Right renal pelvis (tissue), 4 donors: Measurements from ENCODE around the gene DNAJB8. TPM values are rescaled to one million over a fixed set of nuclear protein-coding genes. Genes with fewer than 3 reads are reported as not detected.

Source experiments
- DNase-seq, 4 donors: peaks; one replicate each; pipeline ENCODE4 v3.0.0-alpha.2; 2013; ENCODE audit warnings: low read depth in 4 of 4, low spot score in 3 of 4, missing footprints in 1 of 4
- polyA plus RNA-seq, 4 donors: library from polyadenylated mRNA; unstranded; fragments of 120-200 nt; gene quantifications; one replicate each; pipeline ENCODE4 v1.2.1, GENCODE V29; 2013; ENCODE audit not compliant: insufficient read length in 4 of 4

Gene DNAJB8
- polyA plus RNA-seq, 4 donors = not detected

GRCh38 chr3:128429751-128430150 lies 36.9 kb downstream of the DNAJB8 start:
- DNase-seq = no peak

- no peak for DNase-seq
Measured at GRCh38 chr3:128429275-128429674, 37.4 kb downstream of the DNAJB8 start.

DNA sequence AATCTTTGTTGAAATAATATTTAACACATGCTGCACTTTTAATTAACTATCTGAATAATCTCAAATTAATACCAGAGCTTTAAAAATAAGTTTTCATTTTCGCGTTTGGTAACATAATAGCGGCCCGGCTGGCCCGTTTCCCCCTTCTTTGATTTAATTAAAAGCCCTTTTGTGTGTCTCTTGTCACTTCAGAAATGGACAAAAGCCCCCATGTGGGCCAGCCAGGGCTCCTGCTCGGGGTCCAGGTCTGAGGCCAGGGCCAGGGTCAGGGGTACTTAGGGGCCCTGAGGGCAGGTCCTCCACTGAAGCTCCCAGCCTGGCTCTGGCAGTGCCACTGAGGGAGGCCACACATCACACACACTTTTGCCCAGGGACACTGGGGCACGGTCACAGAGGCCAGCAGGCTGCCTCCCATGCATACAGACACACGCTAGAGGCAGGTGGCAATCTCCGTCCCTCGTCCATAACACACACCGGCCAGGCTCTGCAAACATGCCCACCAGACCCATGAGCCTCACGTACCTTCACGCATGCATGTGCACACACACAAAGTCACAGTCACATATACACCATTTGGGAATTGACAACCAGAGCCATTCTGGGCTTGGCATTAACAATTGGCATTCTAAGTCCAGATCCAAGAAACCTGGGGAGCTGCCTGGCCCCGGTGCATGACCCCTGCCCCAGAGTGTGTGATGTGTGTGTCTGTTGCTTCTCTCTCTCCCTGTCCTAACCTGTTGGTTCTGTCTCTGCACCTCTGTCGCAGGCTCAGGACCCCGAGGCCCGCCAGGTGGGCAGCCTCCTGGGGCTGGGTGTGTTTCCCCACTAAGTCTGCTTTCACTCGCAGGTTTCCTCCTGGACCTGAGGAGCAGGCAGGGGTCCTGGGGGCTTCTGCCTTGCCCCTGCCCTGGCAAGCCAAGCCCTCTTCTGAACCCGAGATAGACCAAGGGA lies 38.5 kb downstream of the DNAJB8 start:
- DNase-seq = no peak

- DNase-seq = no peak
Measured at GRCh38 chr3:128427175-128427857, 39.4 kb downstream of the DNAJB8 start.

DNA sequence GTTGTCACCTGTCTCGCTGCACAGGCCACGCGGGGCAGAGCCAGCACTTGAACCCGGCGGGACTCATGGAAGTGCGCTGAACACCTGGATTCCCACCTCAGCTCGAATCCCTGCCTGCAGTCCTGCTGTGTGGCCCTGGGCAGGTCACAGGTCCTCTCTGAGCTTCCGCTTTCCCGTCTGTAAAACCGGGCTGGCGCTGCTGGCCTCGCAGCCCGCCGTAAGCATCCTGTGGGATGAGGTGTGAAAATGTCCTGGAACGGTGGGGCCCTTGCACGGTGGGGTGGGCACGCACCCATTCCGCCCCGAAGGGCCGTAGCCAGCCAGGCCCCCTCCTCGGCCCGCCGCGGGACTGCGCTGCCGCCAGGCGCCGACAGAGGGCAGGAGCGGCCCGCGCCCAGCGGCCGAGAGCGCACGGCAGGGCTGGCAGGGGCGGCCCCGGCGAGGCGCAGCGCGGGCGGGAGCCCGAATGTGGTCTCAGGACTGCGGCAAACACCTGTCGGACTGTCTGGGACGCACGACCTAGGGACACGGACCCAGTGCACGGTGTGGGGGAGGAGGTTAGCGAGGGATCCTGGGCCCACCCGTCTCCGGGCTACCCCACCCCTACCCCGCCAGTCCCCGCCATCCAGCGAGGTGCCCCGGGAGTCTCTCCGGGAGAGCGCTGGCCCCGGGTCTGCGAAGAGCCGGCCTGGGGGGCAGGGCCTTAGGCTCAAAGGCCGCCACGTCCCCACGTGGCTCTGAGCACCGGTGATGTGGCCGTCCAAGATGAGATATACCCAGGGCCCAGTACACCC lies 40.4 kb downstream of the DNAJB8 start:
- DNase-seq = no peak

GRCh38 chr3:128425846-128426127 lies 40.9 kb downstream of the DNAJB8 start:
- no peak for DNase-seq

DNA sequence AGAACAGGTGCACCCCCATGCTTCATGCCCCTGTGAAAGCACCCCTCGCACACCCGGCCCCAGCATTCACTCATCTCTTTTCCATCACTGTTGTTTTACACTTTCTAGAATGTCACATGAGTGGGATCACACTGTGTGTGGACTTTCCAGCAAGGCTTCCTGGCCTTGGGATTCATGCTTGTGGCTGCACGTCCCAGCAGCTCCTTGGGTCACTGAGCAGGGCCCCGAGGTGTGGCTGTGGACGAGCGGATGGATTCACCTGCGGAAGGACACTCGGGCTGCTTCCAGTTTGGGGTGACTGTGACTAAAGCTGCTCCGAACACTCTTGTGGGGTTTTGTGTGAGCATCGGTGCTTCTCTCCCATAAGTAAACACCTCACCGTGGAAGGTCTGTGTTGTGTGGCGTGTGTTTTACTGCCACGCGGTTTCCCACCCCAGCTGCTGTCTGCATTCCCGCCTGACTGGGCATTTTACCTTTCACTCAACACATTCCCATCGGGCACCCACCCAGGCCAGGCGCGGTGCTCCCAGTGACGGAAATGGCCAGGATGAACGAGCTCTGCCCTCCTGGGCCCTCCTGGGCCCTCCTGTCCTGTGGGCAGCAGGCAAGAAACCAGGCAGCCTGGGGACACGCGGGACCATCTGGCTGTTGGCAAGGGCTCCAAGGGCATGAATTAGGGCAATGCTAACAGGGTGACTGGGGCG lies 41.4 kb downstream of the DNAJB8 start:
- no peak for DNase-seq

DNA sequence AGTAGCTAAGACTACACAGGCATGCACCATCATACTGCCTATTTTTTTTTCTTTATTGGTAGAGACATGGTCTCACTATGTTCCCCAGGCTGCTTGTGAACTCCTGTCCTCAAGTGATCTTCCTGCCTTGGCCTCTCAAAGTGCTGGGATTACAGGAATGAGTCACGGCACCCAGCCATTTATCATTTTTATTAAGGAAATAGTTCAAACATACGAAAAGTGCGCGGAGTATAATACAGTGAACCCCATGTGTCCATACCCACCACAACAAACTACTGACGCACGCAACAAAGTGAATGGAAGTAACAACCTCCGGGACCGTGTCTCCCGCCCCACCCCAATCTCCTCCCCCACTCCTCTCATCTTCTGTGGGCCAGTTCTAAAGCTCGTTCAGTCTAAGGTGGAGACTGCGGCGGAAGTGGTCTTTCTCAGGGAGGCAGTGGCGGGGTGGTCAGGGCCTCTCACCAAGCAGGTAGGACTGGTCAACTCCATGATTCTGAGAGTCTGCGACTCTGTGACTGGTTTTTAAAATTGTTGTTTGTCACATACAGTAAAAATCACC lies 42.1 kb downstream of the DNAJB8 start:
- DNase-seq = no peak

GRCh38 chr3:128423525-128424147 lies 43.1 kb downstream of the DNAJB8 start:
- DNase-seq = no peak

DNA sequence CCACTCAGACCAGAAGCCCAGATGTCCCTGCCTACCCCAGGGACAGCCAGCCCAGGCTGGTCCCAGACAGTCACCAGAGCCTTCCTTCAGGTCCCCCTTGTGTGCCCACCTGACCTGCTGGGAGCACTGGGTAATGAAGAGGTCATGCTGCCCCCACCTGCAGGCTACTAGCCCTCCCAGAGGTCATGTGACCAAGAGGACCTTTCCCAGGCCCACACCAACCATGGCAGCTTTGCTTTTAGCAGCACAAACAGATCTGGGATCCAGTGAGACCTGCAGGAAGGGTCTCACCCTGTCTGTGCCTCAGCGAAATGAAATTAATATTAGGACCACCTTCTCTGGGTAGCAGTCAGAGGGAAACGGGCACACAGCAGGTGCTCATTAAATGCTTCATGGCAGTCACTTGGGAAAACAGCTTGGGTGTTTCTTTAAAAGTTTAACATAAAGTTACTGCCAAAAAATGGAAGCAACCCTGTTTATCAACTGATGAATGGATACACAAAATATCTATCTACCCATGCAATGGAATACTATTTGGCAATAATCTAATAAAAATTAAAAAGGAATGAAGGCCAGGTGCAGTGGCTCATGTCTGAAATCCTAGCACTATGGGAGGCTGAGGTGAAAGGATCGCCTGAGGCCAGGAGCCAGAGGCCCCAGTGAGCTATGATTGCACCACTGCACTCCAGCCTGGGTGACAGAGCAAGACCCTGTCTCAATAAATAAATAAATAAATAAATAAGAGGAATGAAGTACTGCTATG lies 43.7 kb downstream of the DNAJB8 start:
- no peak for DNase-seq

- no peak for DNase-seq
Measured at GRCh38 chr3:128421966-128422365, 44.7 kb downstream of the DNAJB8 start.

GRCh38 chr3:128421439-128421836 lies 45.3 kb downstream of the DNAJB8 start:
- no peak for DNase-seq

DNA sequence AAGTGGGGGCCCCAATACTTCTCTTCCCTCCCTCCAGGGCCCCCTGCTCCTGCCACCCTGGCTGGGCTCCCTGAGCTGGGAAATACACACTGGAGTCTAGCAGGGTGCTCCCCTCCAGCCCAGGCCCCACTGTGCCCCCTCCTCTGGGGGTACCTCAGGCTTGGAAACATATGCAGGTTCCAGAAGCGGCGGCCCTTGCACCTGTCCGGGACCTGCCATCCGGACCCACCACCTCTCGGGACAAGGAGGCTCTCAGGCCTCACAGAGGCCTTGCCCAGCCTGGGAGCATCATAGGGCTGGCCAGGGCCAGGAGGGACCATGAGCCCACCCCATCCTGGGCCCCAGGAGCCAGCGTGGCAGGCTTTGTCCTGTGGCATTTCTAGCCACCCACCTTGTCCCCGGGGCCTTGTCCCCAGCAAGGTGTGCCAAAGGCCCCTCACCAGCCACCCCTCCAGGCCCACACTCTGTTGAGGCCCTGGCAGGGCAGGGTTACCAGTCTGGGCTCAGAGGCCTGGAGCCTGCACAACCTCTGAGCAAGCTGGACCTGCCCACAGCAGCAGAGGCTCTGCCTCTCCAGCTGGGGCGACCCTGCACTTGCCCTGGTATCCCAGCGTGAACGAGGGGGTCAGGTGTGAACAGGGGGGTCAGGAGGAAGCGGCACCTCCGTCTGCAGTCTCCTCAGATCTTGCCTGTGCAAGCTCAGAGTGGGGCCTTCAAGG lies 45.8 kb downstream of the DNAJB8 start:
- DNase-seq = no peak

DNA sequence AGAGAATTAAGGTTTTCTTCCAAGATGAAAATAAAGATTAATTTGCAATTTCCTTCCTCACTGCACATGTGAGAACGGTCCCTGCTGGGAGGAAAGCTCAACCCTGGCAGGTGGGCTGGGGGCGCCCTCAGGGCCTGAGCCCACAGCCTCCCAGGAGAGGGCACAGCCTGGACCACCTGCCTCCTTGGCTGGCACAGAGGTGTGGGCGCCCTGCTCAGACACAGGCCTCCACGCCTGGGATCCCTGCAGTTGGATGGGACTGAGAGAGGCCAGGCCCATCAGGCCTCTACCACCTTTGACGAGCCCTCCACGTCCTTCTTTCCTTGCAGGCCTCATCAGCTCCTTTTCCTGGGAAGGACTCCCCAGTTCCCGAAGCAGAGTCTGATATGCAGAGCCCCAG lies 46.4 kb downstream of the DNAJB8 start:
- DNase-seq = no peak

- DNase-seq = no peak
Measured at GRCh38 chr3:128419311-128419710, 47.4 kb downstream of the DNAJB8 start.

- DNase-seq = no peak
Measured at GRCh38 chr3:128418900-128419299, 47.8 kb downstream of the DNAJB8 start.

DNA sequence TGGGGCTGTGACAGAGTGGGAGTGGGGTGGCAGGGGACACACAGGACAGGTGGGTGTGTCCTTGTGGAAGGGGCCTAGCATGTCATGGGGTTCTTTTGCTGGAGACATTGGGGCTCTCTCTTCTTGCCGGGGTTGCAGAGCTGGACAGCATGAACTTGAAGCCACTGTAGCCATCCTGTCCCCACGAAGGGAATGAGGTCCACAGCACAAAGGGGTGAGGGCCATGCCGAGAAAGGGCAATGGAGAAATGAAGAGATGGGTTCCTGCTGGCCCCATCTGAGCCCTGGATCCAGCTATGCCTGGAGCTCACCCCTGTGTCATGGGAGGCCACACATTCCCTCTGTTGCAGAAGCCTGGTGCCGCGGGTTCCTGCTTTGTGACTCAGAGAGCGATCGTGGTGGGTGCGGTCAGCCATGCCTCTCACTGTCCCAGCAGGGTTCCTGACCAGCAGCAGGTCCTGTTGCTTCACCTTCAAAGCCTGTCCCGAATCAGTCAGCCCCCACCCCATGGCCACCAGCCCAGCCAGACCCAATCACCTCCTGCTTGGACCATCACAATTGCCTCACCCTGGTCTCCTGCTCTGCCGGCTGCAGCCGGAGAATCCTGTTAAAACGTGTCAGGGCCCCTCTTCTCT lies 50.0 kb downstream of the DNAJB8 start:
- DNase-seq = no peak
